Liver (tissue), 9 donors: ENCODE results near the gene CORO2B. TPM values are rescaled to one million over a fixed set of nuclear protein-coding genes. Genes with fewer than 3 reads are reported as not detected.

Experiments
- DNase-seq: peaks from one replicate; pipeline ENCODE4 v3.0.0-alpha.2; 2017; ENCODE audit warnings: low spot score
- H3K27ac ChIP-seq, 2 donors: one replicate each; pipeline ENCODE4 v1.7.0; 2013; ENCODE audit warnings: inconsistent platforms in 2 of 2, low read length in 2 of 2, control low read depth in 1 of 2, low read depth in 1 of 2, mild to moderate bottlenecking in 1 of 2
- H3K27me3 ChIP-seq, 4 donors: one replicate each; pipeline versions ENCODE4 v1.6.1 to v1.7.0; 2013; ENCODE audit warnings: low read length in 3 of 4, inconsistent platforms in 1 of 4, mild to moderate bottlenecking in 1 of 4, moderate library complexity in 1 of 4; ENCODE audit not compliant: control insufficient read depth in 4 of 4, insufficient read depth in 4 of 4
- H3K36me3 ChIP-seq, 4 donors: one replicate each; pipeline versions ENCODE4 v1.6.1 to v1.7.0; 2013; ENCODE audit warnings: low read length in 3 of 4, mild to moderate bottlenecking in 3 of 4, low read depth in 1 of 4, moderate library complexity in 1 of 4; ENCODE audit not compliant: control insufficient read depth in 4 of 4, insufficient read depth in 3 of 4
- H3K4me1 ChIP-seq, 4 donors: one replicate each; pipeline versions ENCODE4 v1.6.1 to v1.7.0; 2013; ENCODE audit warnings: low read length in 3 of 4, mild to moderate bottlenecking in 3 of 4, moderate library complexity in 1 of 4; ENCODE audit not compliant: control insufficient read depth in 4 of 4, insufficient read depth in 4 of 4
- H3K4me3 ChIP-seq, 3 donors: one replicate each; pipeline versions ENCODE4 v1.6.1 to v1.7.0; 2013; ENCODE audit warnings: low read length in 3 of 3, control low read depth in 1 of 3, low read depth in 1 of 3, mild to moderate bottlenecking in 1 of 3
- H3K9ac ChIP-seq, 2 donors: one replicate each; pipeline ENCODE4 v1.7.0; 2013; ENCODE audit warnings: low read length in 2 of 2, mild to moderate bottlenecking in 2 of 2, moderate library complexity in 2 of 2, control low read depth in 1 of 2, low read depth in 1 of 2
- H3K9me3 ChIP-seq, 4 donors: one replicate each; pipeline versions ENCODE4 v1.6.1 to v1.7.0; 2013; ENCODE audit warnings: low read length in 3 of 4; ENCODE audit not compliant: control insufficient read depth in 4 of 4
- ATF3 ChIP-seq: IDR thresholded peaks from 2 replicates; pipeline ENCODE4 v1.6.1; 2016; ENCODE audit warnings: antibody characterized with exemption
- CTCF ChIP-seq: fragments of 150-350 bp; IDR thresholded peaks from 2 replicates; pipeline ENCODE4 v1.5.1; 2017; ENCODE audit warnings: improper control_type of control experiment, low read depth, low read length; ENCODE audit not compliant: missing input control
- EGR1 ChIP-seq, 2 donors: IDR thresholded peaks; 2 replicates each; pipeline ENCODE4 v1.6.1; 2016 to 2018; ENCODE audit warnings: antibody characterized with exemption in 2 of 2, low read depth in 2 of 2
- FOXA1 ChIP-seq: IDR thresholded peaks from 2 replicates; pipeline ENCODE4 v1.6.1; 2016; ENCODE audit warnings: antibody characterized with exemption
- FOXA2 ChIP-seq: IDR thresholded peaks from 2 replicates; pipeline ENCODE4 v1.6.1; 2016; ENCODE audit warnings: antibody characterized with exemption
- GABPA ChIP-seq, 2 donors: IDR thresholded peaks in 1 of 2; conservative IDR thresholded peaks in 1 of 2; 2 replicates each; pipeline ENCODE4 v1.6.1; 2016; ENCODE audit warnings: antibody characterized with exemption in 2 of 2, mild to moderate bottlenecking in 1 of 2, moderate library complexity in 1 of 2
- HNF4A ChIP-seq, 2 donors: conservative IDR thresholded peaks; 2 replicates each; pipeline ENCODE4 v1.6.1; 2016; ENCODE audit warnings: antibody characterized with exemption in 2 of 2, mild to moderate bottlenecking in 2 of 2
- HNF4G ChIP-seq: IDR thresholded peaks from 2 replicates; pipeline ENCODE4 v1.6.1; 2016; ENCODE audit warnings: antibody characterized with exemption
- JUND ChIP-seq, 2 donors: IDR thresholded peaks; 2 replicates each; pipeline ENCODE4 v1.6.1; 2016; ENCODE audit warnings: antibody characterized with exemption in 2 of 2
- MAX ChIP-seq: IDR thresholded peaks from 2 replicates; pipeline ENCODE4 v1.6.1; 2016; ENCODE audit warnings: antibody characterized with exemption
- RAD21 ChIP-seq, 2 donors: IDR thresholded peaks; 2 replicates each; pipeline ENCODE4 v1.6.1; 2016; ENCODE audit warnings: antibody characterized with exemption in 2 of 2, mild to moderate bottlenecking in 2 of 2
- REST ChIP-seq: IDR thresholded peaks from 2 replicates; pipeline ENCODE4 v1.6.1; 2016; ENCODE audit warnings: antibody characterized with exemption, mild to moderate bottlenecking
- RXRA ChIP-seq, 2 donors: IDR thresholded peaks; 2 replicates each; pipeline ENCODE4 v1.6.1; 2017 to 2018; ENCODE audit warnings: antibody characterized with exemption in 2 of 2, mild to moderate bottlenecking in 1 of 2
- SP1 ChIP-seq: IDR thresholded peaks from 2 replicates; pipeline ENCODE4 v1.6.1; 2018; ENCODE audit warnings: antibody characterized with exemption, mild to moderate bottlenecking
- TAF1 ChIP-seq: conservative IDR thresholded peaks from 2 replicates; pipeline ENCODE4 v1.6.1; 2016; ENCODE audit warnings: antibody characterized with exemption, mild to moderate bottlenecking
- YY1 ChIP-seq: IDR thresholded peaks from 2 replicates; pipeline ENCODE4 v1.6.1; 2016; ENCODE audit warnings: antibody characterized with exemption, mild to moderate bottlenecking
- ZBTB33 ChIP-seq: IDR thresholded peaks from 2 replicates; pipeline ENCODE4 v1.6.1; 2016; ENCODE audit warnings: antibody characterized with exemption
- WGBS: extraction: QIAGEN DNeasy Blood & Tissue Kit; methylation state at CpG from one replicate; pipeline ENCODE4 v1.1.7; 2013; 5-methylcytosine and 5-hydroxymethylcytosine counted together
- polyA plus RNA-seq, 2 donors: library from polyadenylated mRNA; stranded (reverse) in 1 of 2; unstranded in 1 of 2; fragments of 200-250 nt in 1 of 2; fragments of >200 nt in 1 of 2; fragmentation: Nextera tagmentation in 1 of 2; extraction: Ambion mirVana in 1 of 2; gene quantifications; one replicate each; pipeline versions ENCODE4 v1.2.1 to v1.2.3, GENCODE V29; 2013 to 2015
- total RNA-seq, 2 donors: library from RNA; depleted of rRNA; stranded (reverse); fragments of >200 nt; gene quantifications; one replicate each; pipeline ENCODE4 v1.2.3, GENCODE V29; 2014
- donor health status: healthy.
- donor health status: healthy.
- donor health status: healthy.
- donor health status: healthy.
- donor health status: healthy.

Gene CORO2B
- total and polyA plus RNA-seq, 4 donors: 0.15 to 0.65 (median 0.52) TPM

GRCh38 chr15:68615811-68616210, 37.0 kb downstream of the CORO2B start:
- Histone ChIP-seq H3K27me3 (no peaks in the 10 kb centered on the region), H3K9me3 (no peaks in the 10 kb centered on the region), H3K27ac (no peak overlapping the region), H3K9ac (no peak overlapping the region), H3K36me3 (no peaks in the 10 kb centered on the region), H3K4me3 (no peak overlapping the region), H3K4me1 (peaks cover 2 to 9% (median 6%) of the 10 kb centered on the region in 4 donors)
- TF ChIP-seq YY1: no peak
- TF ChIP-seq JUND (IDR thresholded peaks at IDR 0.05): no peak
- TF ChIP-seq GABPA (IDR thresholded peaks at IDR 0.05 in 1 of 2, conservative IDR thresholded peaks at IDR 0.05 in 1 of 2): no peak
- TF ChIP-seq RXRA (IDR thresholded peaks at IDR 0.05): no peak
- no peak for TF ChIP-seq RAD21 (IDR thresholded peaks at IDR 0.05)
- no peak for TF ChIP-seq HNF4A (conservative IDR thresholded peaks at IDR 0.05)
- TF ChIP-seq REST: no peak
- no peak for TF ChIP-seq FOXA1
- TF ChIP-seq MAX: no peak
- no peak for TF ChIP-seq ZBTB33
- TF ChIP-seq ATF3: no peak
- TF ChIP-seq EGR1 (IDR thresholded peaks at IDR 0.05; ENCODE audit: low read depth in 2 of 2): no peak
- TF ChIP-seq SP1: no peak
- no peak for TF ChIP-seq CTCF
- TF ChIP-seq HNF4G: no peak
- no peak for TF ChIP-seq FOXA2
- no peak for TF ChIP-seq TAF1
- no peak for DNase-seq
- WGBS: 75% methylated on average over 6 of the region's 6 CpGs

GRCh38 chr15:68616397-68616796, 37.6 kb downstream of the CORO2B start:
- Histone ChIP-seq H3K36me3 (no peaks in the 10 kb centered on the region), H3K4me1 (peaks cover 2 to 15% (median 9%) of the 10 kb centered on the region in 4 donors), H3K4me3 (no peak overlapping the region), H3K27ac (no peak overlapping the region), H3K9me3 (no peaks in the 10 kb centered on the region), H3K27me3 (no peaks in the 10 kb centered on the region), H3K9ac (no peak overlapping the region)
- no peak for TF ChIP-seq TAF1
- no peak for TF ChIP-seq MAX
- TF ChIP-seq CTCF: no peak
- TF ChIP-seq EGR1 (IDR thresholded peaks at IDR 0.05; ENCODE audit: low read depth in 2 of 2): no peak
- no peak for TF ChIP-seq REST
- TF ChIP-seq ATF3: no peak
- no peak for DNase-seq
- WGBS: 94% methylated on average over 16 of the region's 16 CpGs
